Mammary epithelial cell (primary cell): ENCODE data around the gene ATXN1.

Source experiments
- CTCF ChIP-seq, 2 donors: IDR thresholded peaks in 1 of 2; conservative IDR thresholded peaks in 1 of 2; 2 replicates each; pipeline ENCODE4 v1.5.1; 2011 to 2012; ENCODE audit warnings: inconsistent platforms in 2 of 2, low read length in 2 of 2, mild to moderate bottlenecking in 2 of 2, control low read depth in 1 of 2, low read depth in 1 of 2; ENCODE audit not compliant: insufficient read depth in 1 of 2; ENCODE audit errors: extremely low read depth in 1 of 2
- EZH2 ChIP-seq: IDR thresholded peaks from 2 replicates; pipeline ENCODE4 v1.6.1; 2012; ENCODE audit warnings: low read length, inconsistent platforms, borderline replicate concordance

DNA sequence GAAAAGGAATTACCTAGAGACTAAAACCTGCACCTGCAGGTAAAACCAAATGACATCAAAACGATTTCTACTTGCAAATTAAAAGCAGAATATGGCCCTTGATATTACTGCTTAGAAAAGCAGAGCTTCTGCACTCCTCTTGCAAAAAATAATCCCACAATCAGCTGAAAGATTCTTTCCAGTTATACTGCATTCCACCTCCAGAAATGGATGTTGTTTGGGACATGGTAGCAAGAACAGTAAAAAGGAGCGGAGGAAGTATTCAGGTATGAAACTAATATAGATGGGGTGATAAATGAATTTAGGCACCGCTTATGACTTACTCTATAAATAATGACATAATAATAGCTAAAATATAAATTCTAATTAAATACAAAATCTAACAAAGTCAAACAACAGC lies 14.9 kb downstream of the ATXN1 start:
- TF ChIP-seq CTCF (conservative IDR thresholded peaks at IDR 0.05 in 1 of 2, IDR thresholded peaks at IDR 0.05 in 1 of 2; ENCODE audit: extremely low read depth in 1 of 2, insufficient read depth in 1 of 2, low read depth in 1 of 2, low read length in 2 of 2), result no peak
- no peak for TF ChIP-seq EZH2
